WTC11 (cell line): ENCODE measurements around the gene SYCN. TPM values are rescaled to one million over a fixed set of nuclear protein-coding genes. Genes with fewer than 3 reads are reported as not detected.

Experiments used
- ATAC-seq: fragments of 200-7000 bp; cut with Tn5 transposase; 2 replicates; pipeline ENCODE4 v1.10.0; 2021; ENCODE audit warnings: mild to moderate bottlenecking, moderate library complexity
- CTCF ChIA-PET: fragments of 300-600 bp; sonication (Branson Sonifier 250); formaldehyde crosslinking; loops from one replicate; lab custom pipeline; 2021; ENCODE audit warnings: antibody characterized with exemption; lab: Charles Lee
- POLR2A ChIA-PET: fragments of 350-600 bp; sonication (Branson Sonifier 250); formaldehyde crosslinking; loops from one replicate; lab custom pipeline; 2021; ENCODE audit warnings: antibody characterized with exemption; lab: Charles Lee
- DNase-seq: peaks from one replicate; pipeline ENCODE4 v3.0.0; 2021; ENCODE audit warnings: low spot score
- H3K27ac Mint-ChIP-seq: 2 replicates; pipeline ENCODE4 v1.8.0; 2021; ENCODE audit warnings: mixed read lengths
- H3K27me3 Mint-ChIP-seq: 2 replicates; pipeline ENCODE4 v1.8.0; 2021; ENCODE audit warnings: low read depth, mild to moderate bottlenecking, moderate library complexity, mixed read lengths
- H3K36me3 Mint-ChIP-seq: 2 replicates; pipeline ENCODE4 v1.8.0; 2021; ENCODE audit warnings: mixed read lengths
- H3K4me1 Mint-ChIP-seq: 2 replicates; pipeline ENCODE4 v1.8.0; 2022; ENCODE audit warnings: mixed read lengths
- H3K4me3 Mint-ChIP-seq: 2 replicates; pipeline ENCODE4 v1.8.0; 2021; ENCODE audit warnings: mild to moderate bottlenecking, moderate library complexity, mixed read lengths
- H3K9me3 Mint-ChIP-seq: 2 replicates; pipeline ENCODE4 v1.8.0; 2021; ENCODE audit warnings: mixed read lengths
- AFF4 ChIP-seq: sonication (generic); formaldehyde crosslinking; IDR thresholded peaks from 2 replicates; pipeline ENCODE4 v1.8.1; 2023; ENCODE audit warnings: mild to moderate bottlenecking, missing genetic modification reagents, borderline replicate concordance
- E2F4 ChIP-seq: sonication (generic); formaldehyde crosslinking; IDR thresholded peaks from 2 replicates; pipeline ENCODE4 v1.8.1; 2022; ENCODE audit warnings: low read depth, mild to moderate bottlenecking, moderate library complexity, missing genetic modification reagents, borderline replicate concordance
- ELF4 ChIP-seq: sonication (generic); formaldehyde crosslinking; IDR thresholded peaks from 2 replicates; pipeline ENCODE4 v1.8.1; 2022; ENCODE audit warnings: low read depth, mild to moderate bottlenecking, moderate library complexity, missing genetic modification reagents
- ETV6 ChIP-seq: sonication (generic); formaldehyde crosslinking; IDR thresholded peaks from 2 replicates; pipeline ENCODE4 v1.8.1; 2022; ENCODE audit warnings: mild to moderate bottlenecking, missing genetic modification reagents
- FOXJ3 ChIP-seq: sonication (generic); formaldehyde crosslinking; IDR thresholded peaks from 2 replicates; pipeline ENCODE4 v1.9.0; 2021; ENCODE audit warnings: missing genetic modification reagents, mild to moderate bottlenecking, borderline replicate concordance
- GABPB1 ChIP-seq: sonication (generic); formaldehyde crosslinking; IDR thresholded peaks from 2 replicates; pipeline ENCODE4 v1.8.1; 2023; ENCODE audit warnings: mild to moderate bottlenecking, missing genetic modification reagents
- HMGXB4 ChIP-seq: sonication (generic); formaldehyde crosslinking; IDR thresholded peaks from 2 replicates; pipeline ENCODE4 v1.8.1; 2023; ENCODE audit warnings: mild to moderate bottlenecking, moderate library complexity, missing genetic modification reagents
- IRF1 ChIP-seq: sonication (generic); formaldehyde crosslinking; IDR thresholded peaks from 2 replicates; pipeline ENCODE4 v1.8.0; 2023; ENCODE audit warnings: missing genetic modification reagents
- JAZF1 ChIP-seq: fragments of 250-450 bp; sonication (Bioruptor Pico); IDR thresholded peaks from 2 replicates; pipeline ENCODE4 v1.9.0; 2021; ENCODE audit warnings: moderate library complexity, mild to moderate bottlenecking, inconsistent platforms
- MAX ChIP-seq: sonication (generic); formaldehyde crosslinking; IDR thresholded peaks from 2 replicates; pipeline ENCODE4 v1.8.0; 2022; ENCODE audit warnings: mild to moderate bottlenecking, missing genetic modification reagents
- MXD4 ChIP-seq: fragments of 250-450 bp; sonication (Bioruptor Pico); IDR thresholded peaks from 2 replicates; pipeline ENCODE4 v1.8.0; 2021; ENCODE audit warnings: mild to moderate bottlenecking, moderate library complexity, borderline replicate concordance
- NFE2L1 ChIP-seq: sonication (generic); formaldehyde crosslinking; IDR thresholded peaks from 2 replicates; pipeline ENCODE4 v1.8.1; 2023; ENCODE audit warnings: missing genetic modification reagents
- NR3C1 ChIP-seq: sonication (generic); formaldehyde crosslinking; conservative IDR thresholded peaks from 2 replicates; pipeline ENCODE4 v1.8.1; 2023; ENCODE audit warnings: low read depth, mild to moderate bottlenecking, missing genetic modification reagents
- RELA ChIP-seq: sonication (generic); formaldehyde crosslinking; IDR thresholded peaks from 2 replicates; pipeline ENCODE4 v1.8.1; 2022; ENCODE audit warnings: missing genetic modification reagents, mild to moderate bottlenecking, borderline replicate concordance
- RORB ChIP-seq: fragments of 250-450 bp; sonication (Bioruptor Pico); IDR thresholded peaks from 2 replicates; pipeline ENCODE4 v1.9.0; 2021; ENCODE audit warnings: mild to moderate bottlenecking
- SMAD4 ChIP-seq: sonication (generic); formaldehyde crosslinking; IDR thresholded peaks from 2 replicates; pipeline ENCODE4 v1.8.0; 2022; ENCODE audit warnings: mild to moderate bottlenecking, missing genetic modification reagents
- SOX15 ChIP-seq: fragments of 250-450 bp; sonication (Bioruptor Pico); IDR thresholded peaks from 2 replicates; pipeline ENCODE4 v1.9.0; 2021; ENCODE audit warnings: mild to moderate bottlenecking
- TP53 ChIP-seq: sonication (generic); formaldehyde crosslinking; IDR thresholded peaks from 2 replicates; pipeline ENCODE4 v1.8.1; 2023; ENCODE audit warnings: mild to moderate bottlenecking, missing genetic modification reagents
- USF2 ChIP-seq: sonication (generic); formaldehyde crosslinking; IDR thresholded peaks from 2 replicates; pipeline ENCODE4 v1.8.1; 2023; ENCODE audit warnings: mild to moderate bottlenecking, missing genetic modification reagents, moderate library complexity
- ZBTB21 ChIP-seq: sonication (generic); formaldehyde crosslinking; IDR thresholded peaks from 2 replicates; pipeline ENCODE4 v1.8.1; 2023; ENCODE audit warnings: mild to moderate bottlenecking, missing genetic modification reagents, borderline replicate concordance
- ZNF219 ChIP-seq: sonication (generic); formaldehyde crosslinking; IDR thresholded peaks from 2 replicates; pipeline ENCODE4 v1.8.0; 2023; ENCODE audit warnings: missing genetic modification reagents, mild to moderate bottlenecking, borderline replicate concordance
- ZNF512 ChIP-seq: sonication (generic); formaldehyde crosslinking; IDR thresholded peaks from 2 replicates; pipeline ENCODE4 v1.8.1; 2022; ENCODE audit warnings: missing genetic modification reagents, borderline replicate concordance
- ZSCAN18 ChIP-seq: fragments of 250-450 bp; sonication (Bioruptor Pico); IDR thresholded peaks from 2 replicates; pipeline ENCODE4 v2.1.2; 2022; ENCODE audit warnings: mild to moderate bottlenecking, moderate library complexity
- total RNA-seq: library from RNA; stranded (reverse); gene quantifications from 3 replicates; pipeline ENCODE4 v1.2.3, GENCODE V29; 2021

The SYCN gene
- total RNA-seq, 1 experiment from 2014 or later: 0.77 TPM

GRCh38 chr19:39247701-39248664, 43.9 kb upstream of the SYCN start:
- H3K36me3 Mint-ChIP-seq: no peaks in the 10 kb centered on the region
- DNase-seq (peak; percentile 50), ATAC-seq (peak; percentile 58)
- peaks cover 68% of the 10 kb centered on the region for H3K27me3 Mint-ChIP-seq
- no peak overlapping the region for H3K27ac Mint-ChIP-seq
- no peaks in the 10 kb centered on the region for H3K9me3 Mint-ChIP-seq
- POLR2A ChIA-PET: interaction anchor here (0.6 kb wide), 1 partner anchor 13 kb away, joined by 4 read pairs; no protein-coding TSS in a partner anchor
- CTCF ChIA-PET: interaction anchor here (0.8 to 1.6 kb wide), 9 partner anchors 17 to 102 kb away, joined by 3 to 6 read pairs (median 4); partner anchors contain the start of gene IFNL1
- no peaks in the 10 kb centered on the region for H3K4me1 Mint-ChIP-seq
- H3K4me3 Mint-ChIP-seq: peak overlapping the region; percentile 46
- TF ChIP-seq RELA (CRISPR knock-in tag) (0 out of 2 replicates have a peak, but pooled peaks have one; percentile 33), SOX15 (CRISPR knock-in tag) (no peak), ZNF512 (CRISPR knock-in tag) (no peak), ETV6 (CRISPR knock-in tag) (peak; percentile 72; the same call in 1 of the 2 replicates), ZNF219 (CRISPR knock-in tag) (peak; percentile 77), FOXJ3 (CRISPR knock-in tag) (no peak), AFF4 (CRISPR knock-in tag) (no peak), ELF4 (CRISPR knock-in tag) (0 out of 2 replicates have a peak, but pooled peaks have one; percentile 70), HMGXB4 (peak; percentile 73), ZSCAN18 (CRISPR knock-in tag) (no peak), ZBTB21 (CRISPR knock-in tag) (peak; percentile 79; the same call in 1 of the 2 replicates), GABPB1 (CRISPR knock-in tag) (no peak), SMAD4 (CRISPR knock-in tag) (0 out of 2 replicates have a peak, but pooled peaks have one; percentile 65), E2F4 (CRISPR knock-in tag) (no peak), IRF1 (0 out of 2 replicates have a peak, but pooled peaks have one; percentile 58), MXD4 (CRISPR knock-in tag) (no peak), NFE2L1 (CRISPR knock-in tag) (peak; percentile 32; the same call in 1 of the 2 replicates), TP53 (peak; percentile 72; the same call in 1 of the 2 replicates), RORB (CRISPR knock-in tag) (no peak), JAZF1 (CRISPR knock-in tag) (no peak), NR3C1 (CRISPR knock-in tag) (no peak), MAX (CRISPR knock-in tag) (peak; percentile 87; the same call in 1 of the 2 replicates), USF2 (peak; percentile 55; the same call in 1 of the 2 replicates)
